ENCODE results near the gene PRLHR. TPM values are rescaled to one million over a fixed set of nuclear protein-coding genes. Genes with fewer than 3 reads are reported as not detected.

Gene PRLHR
- polyA plus RNA-seq, 1 of the 3 experiments (the other 2 are of a cell fraction), result not detected

DNA sequence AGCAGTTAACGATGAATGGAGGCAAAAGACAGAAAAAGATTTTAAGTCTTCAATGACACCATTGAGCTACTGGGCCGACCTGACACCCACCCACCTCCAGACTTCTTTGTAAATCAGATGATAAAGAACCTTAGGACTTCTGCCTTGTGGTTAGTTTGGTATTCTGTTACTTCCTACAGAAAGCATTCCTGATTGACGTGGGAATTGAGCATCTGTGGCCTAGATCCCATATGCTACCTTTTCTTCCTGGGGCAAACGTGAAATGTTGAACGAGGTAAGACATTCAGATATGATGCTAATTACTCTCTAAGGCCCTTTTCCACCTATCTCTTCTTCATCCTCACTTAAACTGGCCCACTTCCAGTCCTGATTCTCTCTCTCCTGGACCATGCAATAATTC, 10.2 kb downstream of the PRLHR start:
- Histone ChIP-seq H4K20me1 (ENCODE audit: insufficient read depth) (no peaks in the 10 kb centered on the region), H3K27me3 (ENCODE audit: insufficient read depth) (no peaks in the 10 kb centered on the region; the same call in 1 of the 2 replicates), H3K9ac (no peak overlapping the region), H3K9me3 (no peaks in the 10 kb centered on the region), H3K36me3 (replicated peaks in 1 of 2; ENCODE audit: control insufficient read depth in 1 of 2, insufficient read depth in 2 of 2, low read length in 1 of 2) (no peaks in the 10 kb centered on the region), H3K4me1 (ENCODE audit: control insufficient read depth in 1 of 2, insufficient read depth in 2 of 2, low read depth in 1 of 2, low read length in 1 of 2) (peaks cover 0 to 4% of the 10 kb centered on the region in 2 experiments; a peak in 2 of 4 replicates), H3K27ac (ENCODE audit: low read depth in 2 of 2, low read length in 1 of 2) (no peak overlapping the region), H3F3A (replicated peaks; ENCODE audit: insufficient read depth) (peaks cover 7% of the 10 kb centered on the region), H2AFZ (ENCODE audit: low read depth) (no peak overlapping the region), H3K4me3 (ENCODE audit: low read depth in 2 of 2, low read length in 1 of 2) (no peak overlapping the region), H3K79me2 (ENCODE audit: insufficient read depth) (no peaks in the 10 kb centered on the region), H3K4me2 (no peak overlapping the region), H3K9me2 (no peaks in the 10 kb centered on the region)
- WGBS (ENCODE audit: low lambda C conversion rate), result 53% methylated on average over 5 of the region's 5 CpGs
- CTCF ChIA-PET, result interaction anchor here (3.1 kb wide), 1 partner anchor 16 kb away, joined by 20 read pairs; no protein-coding TSS in a partner anchor
- POLR2A ChIA-PET, result no interaction called here
- TF ChIP-seq TAF1 (IDR thresholded peaks at IDR 0.05; ENCODE audit: borderline replicate concordance, low read depth, low read length) (no peak), GABPA (IDR thresholded peaks at IDR 0.05; ENCODE audit: low read depth) (no peak), YY1 (IDR thresholded peaks at IDR 0.05; ENCODE audit: low read depth) (no peak), TCF12 (IDR thresholded peaks at IDR 0.05) (no peak), RXRA (IDR thresholded peaks at IDR 0.05; ENCODE audit: borderline replicate concordance, low read depth) (no peak), TEAD4 (IDR thresholded peaks at IDR 0.05; ENCODE audit: borderline replicate concordance, insufficient read depth) (no peak), SMC3 (IDR thresholded peaks at IDR 0.05; ENCODE audit: low read depth, low read length) (no peak), NFIC (IDR thresholded peaks at IDR 0.05; ENCODE audit: borderline replicate concordance) (no peak), RAD21 (IDR thresholded peaks at IDR 0.05; ENCODE audit: low read length) (no peak), POLR2AphosphoS5 (IDR thresholded peaks at IDR 0.05; ENCODE audit: low read depth, low read length) (no peak), RFX5 (IDR thresholded peaks at IDR 0.05; ENCODE audit: low read length) (no peak), MXI1 (IDR thresholded peaks at IDR 0.05; ENCODE audit: low read depth, low read length) (no peak), EZH2phosphoT487 (IDR thresholded peaks at IDR 0.05; ENCODE audit: borderline replicate concordance, low read depth) (no peak), GATA2 (CRISPR knock-in tag; IDR thresholded peaks at IDR 0.05) (no peak), MEF2A (IDR thresholded peaks at IDR 0.05; ENCODE audit: borderline replicate concordance, low read depth) (no peak), FOXJ3 (CRISPR knock-in tag; IDR thresholded peaks at IDR 0.05) (no peak), FOSL2 (IDR thresholded peaks at IDR 0.05; ENCODE audit: borderline replicate concordance, low read depth) (no peak)
- TF ChIP-seq, protein P1, sequence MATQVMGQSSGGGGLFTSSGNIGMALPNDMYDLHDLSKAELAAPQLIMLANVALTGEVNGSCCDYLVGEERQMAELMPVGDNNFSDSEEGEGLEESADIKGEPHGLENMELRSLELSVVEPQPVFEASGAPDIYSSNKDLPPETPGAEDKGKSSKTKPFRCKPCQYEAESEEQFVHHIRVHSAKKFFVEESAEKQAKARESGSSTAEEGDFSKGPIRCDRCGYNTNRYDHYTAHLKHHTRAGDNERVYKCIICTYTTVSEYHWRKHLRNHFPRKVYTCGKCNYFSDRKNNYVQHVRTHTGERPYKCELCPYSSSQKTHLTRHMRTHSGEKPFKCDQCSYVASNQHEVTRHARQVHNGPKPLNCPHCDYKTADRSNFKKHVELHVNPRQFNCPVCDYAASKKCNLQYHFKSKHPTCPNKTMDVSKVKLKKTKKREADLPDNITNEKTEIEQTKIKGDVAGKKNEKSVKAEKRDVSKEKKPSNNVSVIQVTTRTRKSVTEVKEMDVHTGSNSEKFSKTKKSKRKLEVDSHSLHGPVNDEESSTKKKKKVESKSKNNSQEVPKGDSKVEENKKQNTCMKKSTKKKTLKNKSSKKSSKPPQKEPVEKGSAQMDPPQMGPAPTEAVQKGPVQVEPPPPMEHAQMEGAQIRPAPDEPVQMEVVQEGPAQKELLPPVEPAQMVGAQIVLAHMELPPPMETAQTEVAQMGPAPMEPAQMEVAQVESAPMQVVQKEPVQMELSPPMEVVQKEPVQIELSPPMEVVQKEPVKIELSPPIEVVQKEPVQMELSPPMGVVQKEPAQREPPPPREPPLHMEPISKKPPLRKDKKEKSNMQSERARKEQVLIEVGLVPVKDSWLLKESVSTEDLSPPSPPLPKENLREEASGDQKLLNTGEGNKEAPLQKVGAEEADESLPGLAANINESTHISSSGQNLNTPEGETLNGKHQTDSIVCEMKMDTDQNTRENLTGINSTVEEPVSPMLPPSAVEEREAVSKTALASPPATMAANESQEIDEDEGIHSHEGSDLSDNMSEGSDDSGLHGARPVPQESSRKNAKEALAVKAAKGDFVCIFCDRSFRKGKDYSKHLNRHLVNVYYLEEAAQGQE (IDR thresholded peaks at IDR 0.05; ENCODE audit: low read depth, low read length), result no peak
- TF ChIP-seq, protein P2, sequence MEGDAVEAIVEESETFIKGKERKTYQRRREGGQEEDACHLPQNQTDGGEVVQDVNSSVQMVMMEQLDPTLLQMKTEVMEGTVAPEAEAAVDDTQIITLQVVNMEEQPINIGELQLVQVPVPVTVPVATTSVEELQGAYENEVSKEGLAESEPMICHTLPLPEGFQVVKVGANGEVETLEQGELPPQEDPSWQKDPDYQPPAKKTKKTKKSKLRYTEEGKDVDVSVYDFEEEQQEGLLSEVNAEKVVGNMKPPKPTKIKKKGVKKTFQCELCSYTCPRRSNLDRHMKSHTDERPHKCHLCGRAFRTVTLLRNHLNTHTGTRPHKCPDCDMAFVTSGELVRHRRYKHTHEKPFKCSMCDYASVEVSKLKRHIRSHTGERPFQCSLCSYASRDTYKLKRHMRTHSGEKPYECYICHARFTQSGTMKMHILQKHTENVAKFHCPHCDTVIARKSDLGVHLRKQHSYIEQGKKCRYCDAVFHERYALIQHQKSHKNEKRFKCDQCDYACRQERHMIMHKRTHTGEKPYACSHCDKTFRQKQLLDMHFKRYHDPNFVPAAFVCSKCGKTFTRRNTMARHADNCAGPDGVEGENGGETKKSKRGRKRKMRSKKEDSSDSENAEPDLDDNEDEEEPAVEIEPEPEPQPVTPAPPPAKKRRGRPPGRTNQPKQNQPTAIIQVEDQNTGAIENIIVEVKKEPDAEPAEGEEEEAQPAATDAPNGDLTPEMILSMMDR (IDR thresholded peaks at IDR 0.05), result no peak
- TF ChIP-seq, protein P3, sequence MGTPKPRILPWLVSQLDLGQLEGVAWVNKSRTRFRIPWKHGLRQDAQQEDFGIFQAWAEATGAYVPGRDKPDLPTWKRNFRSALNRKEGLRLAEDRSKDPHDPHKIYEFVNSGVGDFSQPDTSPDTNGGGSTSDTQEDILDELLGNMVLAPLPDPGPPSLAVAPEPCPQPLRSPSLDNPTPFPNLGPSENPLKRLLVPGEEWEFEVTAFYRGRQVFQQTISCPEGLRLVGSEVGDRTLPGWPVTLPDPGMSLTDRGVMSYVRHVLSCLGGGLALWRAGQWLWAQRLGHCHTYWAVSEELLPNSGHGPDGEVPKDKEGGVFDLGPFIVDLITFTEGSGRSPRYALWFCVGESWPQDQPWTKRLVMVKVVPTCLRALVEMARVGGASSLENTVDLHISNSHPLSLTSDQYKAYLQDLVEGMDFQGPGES (IDR thresholded peaks at IDR 0.05; ENCODE audit: low read depth, low read length), result no peak
- DNase-seq, result no peak
